PC-9 (cell line): ENCODE data around the gene GPATCH1. TPM values are rescaled to one million over a fixed set of nuclear protein-coding genes. Genes with fewer than 3 reads are reported as not detected.

ENCODE experiments used
- BruUV-seq: library from RNA; stranded (reverse); fragments of 400-500 nt; replicated peaks from 2 replicates; lab custom pipeline; 2021; lab: Mats Ljungman, UMichigan
- CTCF ChIA-PET: fragments of 300-600 bp; sonication (Branson Sonifier 250); formaldehyde crosslinking; loops from one replicate; lab custom pipeline; 2022; ENCODE audit warnings: antibody characterized with exemption; lab: Charles Lee
- POLR2A ChIA-PET: fragments of 300-600 bp; sonication (Branson Sonifier 250); formaldehyde crosslinking; loops from one replicate; lab custom pipeline; 2022; ENCODE audit warnings: antibody characterized with exemption; ENCODE audit not compliant: unreplicated experiment; lab: Charles Lee
- DNase-seq, 2 experiments: peaks; one replicate each; pipeline versions ENCODE4 v3.0.0 to v3.0.0-alpha.2; 2015 to 2022; ENCODE audit warnings: mixed read lengths in 1 of 2
- H2AFZ ChIP-seq: fragments of 200-600 bp; sonication (generic); 2 replicates; pipeline ENCODE4 v1.8.1; 2017; ENCODE audit warnings: antibody characterized with exemption
- H3F3A ChIP-seq: fragments of 200-600 bp; sonication (generic); 2 replicates; pipeline ENCODE4 v1.8.1; 2017; ENCODE audit warnings: antibody characterized with exemption, mild to moderate bottlenecking, low read depth; ENCODE audit not compliant: insufficient read depth
- H3K27ac ChIP-seq: fragments of 200-600 bp; sonication (generic); 2 replicates; pipeline ENCODE4 v1.6.1; 2016; ENCODE audit warnings: mixed run types
- H3K27me3 ChIP-seq: fragments of 200-600 bp; sonication (generic); 2 replicates; pipeline ENCODE4 v1.6.1; 2016; ENCODE audit warnings: low read depth, mixed run types; ENCODE audit not compliant: insufficient read depth
- H3K36me3 ChIP-seq: fragments of 200-600 bp; sonication (generic); 2 replicates; pipeline ENCODE4 v1.6.1; 2016; ENCODE audit warnings: low read depth, mixed run types
- H3K4me1 ChIP-seq: fragments of 200-600 bp; sonication (generic); replicated peaks from 2 replicates; pipeline ENCODE4 v1.6.1; 2016; ENCODE audit warnings: mixed run types; ENCODE audit not compliant: insufficient read depth
- H3K4me2 ChIP-seq: fragments of 200-600 bp; sonication (generic); 2 replicates; pipeline ENCODE4 v1.6.1; 2017; ENCODE audit warnings: mixed run types
- H3K4me3 ChIP-seq: fragments of 200-600 bp; sonication (generic); 2 replicates; pipeline ENCODE4 v1.6.1; 2016; ENCODE audit warnings: mixed run types
- H3K79me2 ChIP-seq: fragments of 200-600 bp; sonication (generic); 2 replicates; pipeline ENCODE4 v1.6.1; 2017; ENCODE audit warnings: low read depth, mixed run types
- H3K9me2 ChIP-seq: fragments of 200-600 bp; sonication (generic); 2 replicates; pipeline ENCODE4 v1.8.1; 2017; ENCODE audit warnings: mild to moderate bottlenecking; ENCODE audit not compliant: insufficient read depth
- H3K9me3 ChIP-seq: fragments of 200-600 bp; sonication (generic); 2 replicates; pipeline ENCODE4 v1.8.1; 2016; ENCODE audit warnings: low read depth; ENCODE audit not compliant: insufficient read depth
- H4K20me1 ChIP-seq: fragments of 200-600 bp; sonication (generic); 2 replicates; pipeline ENCODE4 v1.8.1; 2017; ENCODE audit not compliant: insufficient read depth
- EZH2 ChIP-seq: fragments of 200-600 bp; sonication (generic); IDR thresholded peaks from 2 replicates; pipeline ENCODE4 v1.8.0; 2017; ENCODE audit warnings: antibody characterized with exemption, low read depth
- intact Hi-C: fragments of 100-400 bp; cut with micrococcal nuclease; formaldehyde crosslinking; loops from one replicate; pipeline ENCODE4 v1.10.0; 2022; ENCODE audit not compliant: unreplicated experiment
- total RNA-seq: library from RNA; stranded (reverse); gene quantifications from 2 replicates; pipeline ENCODE4 v1.2.3, GENCODE V29; 2021
- TF ChIP-seq, protein P1 (sequence below): fragments of 200-600 bp; sonication (generic); conservative IDR thresholded peaks from 2 replicates; pipeline ENCODE4 v1.6.1; 2017; ENCODE audit warnings: mixed run types, antibody characterized with exemption, mild to moderate bottlenecking, moderate library complexity

GPATCH1 gene
- total RNA-seq, 1 experiment from 2014 or later, result 11.0 TPM

DNA sequence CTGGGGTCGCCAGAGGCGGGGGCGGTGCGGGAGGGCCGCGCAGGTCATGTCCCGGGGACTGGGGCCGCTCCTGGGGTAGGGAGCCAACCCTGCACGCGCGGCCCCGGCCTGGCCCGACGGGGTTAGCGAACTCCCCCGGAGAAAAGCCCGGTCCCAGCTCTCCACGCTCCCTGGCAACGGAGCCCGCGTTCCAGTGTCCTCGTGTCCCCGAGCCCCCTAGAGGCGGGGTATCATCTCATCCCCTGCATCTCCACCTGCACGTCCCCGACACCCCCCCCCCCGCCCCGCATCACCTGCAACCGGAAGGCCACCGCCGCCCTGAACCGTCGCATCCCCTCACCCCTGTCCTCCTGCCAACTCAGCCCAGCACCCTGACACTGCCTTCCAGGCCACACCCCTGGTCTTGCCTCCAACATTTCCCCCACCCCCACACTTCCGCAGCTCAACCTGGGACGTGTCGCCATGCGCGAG, 53.6 kb downstream of the GPATCH1 start:
- intact Hi-C loops, result no loop called here
- Histone ChIP-seq H3K27me3 (no peaks in the 10 kb centered on the region), H3K36me3 (no peaks in the 10 kb centered on the region), H3F3A (0 out of 2 replicates have a peak, but pooled peaks cover 3% of the 10 kb centered on the region), H3K4me2 (no peak overlapping the region), H4K20me1 (no peaks in the 10 kb centered on the region), H3K79me2 (no peaks in the 10 kb centered on the region), H3K4me3 (no peak overlapping the region), H3K27ac (no peak overlapping the region), H3K4me1 (no peaks in the 10 kb centered on the region), H3K9me3 (no peaks in the 10 kb centered on the region), H2AFZ (no peak overlapping the region), H3K9me2 (no peaks in the 10 kb centered on the region)
- BruUV-seq, result no TSS peak
- ChIA-PET CTCF (interaction anchor here (0.7 kb wide), 1 partner anchor 129 kb away, joined by 10 read pairs; no protein-coding TSS in a partner anchor), POLR2A (interaction anchor here (0.7 kb wide), 1 partner anchor 352 kb away, joined by 18 read pairs; no protein-coding TSS in a partner anchor)
- TF ChIP-seq, protein P1, sequence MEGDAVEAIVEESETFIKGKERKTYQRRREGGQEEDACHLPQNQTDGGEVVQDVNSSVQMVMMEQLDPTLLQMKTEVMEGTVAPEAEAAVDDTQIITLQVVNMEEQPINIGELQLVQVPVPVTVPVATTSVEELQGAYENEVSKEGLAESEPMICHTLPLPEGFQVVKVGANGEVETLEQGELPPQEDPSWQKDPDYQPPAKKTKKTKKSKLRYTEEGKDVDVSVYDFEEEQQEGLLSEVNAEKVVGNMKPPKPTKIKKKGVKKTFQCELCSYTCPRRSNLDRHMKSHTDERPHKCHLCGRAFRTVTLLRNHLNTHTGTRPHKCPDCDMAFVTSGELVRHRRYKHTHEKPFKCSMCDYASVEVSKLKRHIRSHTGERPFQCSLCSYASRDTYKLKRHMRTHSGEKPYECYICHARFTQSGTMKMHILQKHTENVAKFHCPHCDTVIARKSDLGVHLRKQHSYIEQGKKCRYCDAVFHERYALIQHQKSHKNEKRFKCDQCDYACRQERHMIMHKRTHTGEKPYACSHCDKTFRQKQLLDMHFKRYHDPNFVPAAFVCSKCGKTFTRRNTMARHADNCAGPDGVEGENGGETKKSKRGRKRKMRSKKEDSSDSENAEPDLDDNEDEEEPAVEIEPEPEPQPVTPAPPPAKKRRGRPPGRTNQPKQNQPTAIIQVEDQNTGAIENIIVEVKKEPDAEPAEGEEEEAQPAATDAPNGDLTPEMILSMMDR, result no peak
- TF ChIP-seq EZH2, result no peak
- no peak for DNase-seq

- Histone ChIP-seq H3K27me3 (no peaks in the 10 kb centered on the region), H3K36me3 (no peaks in the 10 kb centered on the region), H3K9me3 (no peaks in the 10 kb centered on the region), H3K27ac (no peak overlapping the region), H3K4me3 (no peak overlapping the region), H2AFZ (no peak overlapping the region), H3K79me2 (no peaks in the 10 kb centered on the region), H3F3A (no peaks in the 10 kb centered on the region), H3K4me1 (no peaks in the 10 kb centered on the region), H4K20me1 (no peaks in the 10 kb centered on the region), H3K4me2 (no peak overlapping the region), H3K9me2 (no peaks in the 10 kb centered on the region)
- CTCF ChIA-PET, result interaction anchor here (0.6 kb wide), 1 partner anchor 44 kb away, joined by 7 read pairs; no protein-coding TSS in a partner anchor
- BruUV-seq, result no TSS peak
- intact Hi-C loops, result no loop called here
- no peak for DNase-seq
- POLR2A ChIA-PET, result no interaction called here
- no peak for TF ChIP-seq EZH2
- TF ChIP-seq, protein P1, result no peak
Observed at GRCh38 chr19:33139165-33139564, 58.2 kb downstream of the GPATCH1 start.

- no peaks in the 10 kb centered on the region for H3F3A ChIP-seq
- no peaks in the 10 kb centered on the region for H4K20me1 ChIP-seq
- H3K27me3 ChIP-seq, result no peaks in the 10 kb centered on the region
- no peaks in the 10 kb centered on the region for H3K4me1 ChIP-seq
- no peak overlapping the region for H2AFZ ChIP-seq
- no peaks in the 10 kb centered on the region for H3K36me3 ChIP-seq
- no peak overlapping the region for H3K27ac ChIP-seq
- CTCF ChIA-PET, result interaction anchor here (0.7 to 1.5 kb wide), 2 partner anchors 41 to 67 kb away, joined by 6 read pairs; no protein-coding TSS in a partner anchor
- no peaks in the 10 kb centered on the region for H3K79me2 ChIP-seq
- DNase-seq, result peak in 1 of 2 experiments; percentile 48
- H3K9me3 ChIP-seq, result no peaks in the 10 kb centered on the region
- intact Hi-C loops, result loop anchor here (1.0 to 5.0 kb wide), 4 partner anchors 41 to 628 kb away; no protein-coding TSS in a partner anchor
- no peaks in the 10 kb centered on the region for H3K9me2 ChIP-seq
- TF ChIP-seq, protein P1, result peak; percentile 94
- TF ChIP-seq EZH2, result no peak
- POLR2A ChIA-PET, result no interaction called here
- no peak overlapping the region for H3K4me3 ChIP-seq
- no TSS peak for BruUV-seq
- peak overlapping the region; percentile 39 for H3K4me2 ChIP-seq
Observed at GRCh38 chr19:33143897-33144405, 63.0 kb downstream of the GPATCH1 start.
